Activated T-helper 2 cell treated with anti-CD3 and anti-CD28 coated beads, Interferon-gamma antibody, Interleukin-2, Interleukin-4, amounts not matched to agents 10 μg/mL and 5 μg/mL and 100 μg/mL, durations not matched to agents 14 hours and 24 hours and 36 hours (primary cell): ENCODE results near the gene TMCO4. TPM values are rescaled to one million over a fixed set of nuclear protein-coding genes. Genes with fewer than 3 reads are reported as not detected.
A peak's percentile ranks its signal among the peaks of the same experiment; 100 is the strongest.

Experiments used
- DNase-seq: peaks from one replicate; pipeline ENCODE4 v3.0.0; 2021; ENCODE audit warnings: low spot score
- H3K27ac Mint-ChIP-seq: one replicate; pipeline ENCODE4 v1.8.0; 2021; ENCODE audit warnings: mixed read lengths
- H3K27me3 Mint-ChIP-seq: one replicate; pipeline ENCODE4 v1.8.0; 2021; ENCODE audit warnings: low read depth, mixed read lengths
- H3K36me3 Mint-ChIP-seq: one replicate; pipeline ENCODE4 v1.8.0; 2021; ENCODE audit warnings: low read depth, mixed read lengths
- H3K4me1 Mint-ChIP-seq: one replicate; pipeline ENCODE4 v1.8.0; 2021; ENCODE audit warnings: low read depth, mixed read lengths
- H3K4me3 Mint-ChIP-seq: one replicate; pipeline ENCODE4 v1.8.0; 2021; ENCODE audit warnings: low read depth, mild to moderate bottlenecking, moderate library complexity, mixed read lengths
- H3K9me3 Mint-ChIP-seq: one replicate; pipeline ENCODE4 v1.8.0; 2021; ENCODE audit warnings: mixed read lengths
- intact Hi-C: fragments of 100-400 bp; cut with micrococcal nuclease; formaldehyde crosslinking; loops from one replicate; pipeline ENCODE4 v1.15.1; 2023
- total RNA-seq: library from RNA; stranded (reverse); gene quantifications from 2 replicates; pipeline ENCODE4 v1.2.3, GENCODE V29; 2022

Gene TMCO4
- total RNA-seq, 1 donor from 2014 or later, result 12.9 TPM

DNA sequence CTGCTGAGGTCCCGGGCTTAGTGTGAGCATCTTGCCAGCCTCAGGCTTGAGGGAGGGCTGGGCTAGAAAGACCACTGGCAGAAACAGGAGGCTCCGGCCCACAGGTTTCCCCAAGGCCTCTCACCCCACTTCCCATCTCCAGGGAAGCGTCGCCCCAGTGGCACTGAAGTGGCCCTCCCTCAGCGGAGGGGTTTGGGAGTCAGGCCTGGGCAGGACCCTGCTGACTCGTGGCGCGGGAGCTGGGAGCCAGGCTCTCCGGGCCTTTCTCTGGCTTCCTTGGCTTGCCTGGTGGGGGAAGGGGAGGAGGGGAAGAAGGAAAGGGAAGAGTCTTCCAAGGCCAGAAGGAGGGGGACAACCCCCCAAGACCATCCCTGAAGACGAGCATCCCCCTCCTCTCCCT is 142.2 kb downstream of the TMCO4 start:
- Mint-ChIP-seq H3K4me3 (no peak overlapping the region), H3K4me1 (peaks cover 10% of the 10 kb centered on the region), H3K9me3 (no peaks in the 10 kb centered on the region), H3K27me3 (no peaks in the 10 kb centered on the region), H3K27ac (no peak overlapping the region), H3K36me3 (peaks cover 4% of the 10 kb centered on the region)
- intact Hi-C loops, result no loop called here
- DNase-seq, result no peak

DNA sequence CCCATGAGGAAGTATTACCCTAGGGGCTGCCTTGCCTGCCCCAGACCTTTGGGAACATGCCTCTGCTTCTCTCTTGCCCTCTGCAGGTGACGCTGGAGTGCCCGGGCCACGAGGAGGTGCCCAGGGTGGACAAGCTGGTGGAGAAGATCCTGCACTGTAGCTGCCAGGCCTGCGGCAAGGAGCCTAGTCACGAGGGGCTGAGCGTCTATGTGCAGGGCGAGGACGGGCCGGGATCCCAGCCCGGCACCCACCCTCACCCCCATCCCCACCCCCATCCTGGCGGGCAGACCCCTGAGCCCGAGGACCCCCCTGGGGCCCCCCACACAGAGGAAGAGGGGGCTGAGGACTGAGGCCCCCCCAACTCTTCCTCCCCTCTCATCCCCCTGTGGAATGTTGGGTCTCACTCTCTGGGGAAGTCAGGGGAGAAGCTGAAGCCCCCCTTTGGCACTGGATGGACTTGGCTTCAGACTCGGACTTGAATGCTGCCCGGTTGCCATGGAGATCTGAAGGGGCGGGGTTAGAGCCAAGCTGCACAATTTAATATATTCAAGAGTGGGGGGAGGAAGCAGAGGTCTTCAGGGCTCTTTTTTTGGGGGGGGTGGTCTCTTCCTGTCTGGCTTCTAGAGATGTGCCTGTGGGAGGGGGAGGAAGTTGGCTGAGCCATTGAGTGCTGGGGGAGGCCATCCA is 142.8 kb downstream of the TMCO4 start:
- intact Hi-C loops, result no loop called here
- Mint-ChIP-seq H3K4me3 (no peak overlapping the region), H3K27me3 (no peaks in the 10 kb centered on the region), H3K36me3 (peaks cover 4% of the 10 kb centered on the region), H3K4me1 (peaks cover 10% of the 10 kb centered on the region), H3K27ac (no peak overlapping the region), H3K9me3 (no peaks in the 10 kb centered on the region)
- no peak for DNase-seq

DNA sequence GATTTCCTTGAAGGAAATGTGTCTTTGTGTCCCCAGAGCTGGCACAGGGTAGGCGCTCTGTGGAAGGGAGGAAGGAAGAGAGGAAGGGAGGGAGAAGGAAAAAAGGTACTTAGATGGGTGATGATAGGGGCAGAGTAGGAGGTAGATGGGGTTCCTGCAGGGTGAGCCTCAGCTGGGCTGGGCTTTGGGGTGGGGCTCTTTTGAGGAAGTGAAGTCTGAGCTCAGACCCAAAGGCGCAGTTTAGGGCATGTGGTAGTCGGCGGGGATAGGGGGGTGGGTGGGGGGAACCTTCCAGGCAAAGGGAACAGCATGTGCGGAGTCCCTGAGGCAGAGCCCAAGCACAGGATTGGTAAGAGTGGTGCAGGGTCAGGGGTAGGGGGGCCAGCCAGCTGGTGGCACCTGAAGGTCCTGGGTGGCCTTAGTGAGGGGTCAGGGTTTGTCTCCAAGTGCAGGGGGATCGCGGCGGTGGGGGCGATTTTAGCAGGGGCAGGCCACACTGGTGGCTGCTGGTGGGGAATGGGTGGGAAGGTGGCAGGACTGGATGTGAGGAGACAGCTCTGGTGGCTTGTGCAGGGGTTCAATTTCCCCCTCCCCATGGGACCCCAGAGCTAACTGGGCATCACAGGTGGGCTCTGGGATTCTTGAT is 143.5 kb downstream of the TMCO4 start:
- H3K4me1 Mint-ChIP-seq, result peaks cover 10% of the 10 kb centered on the region
- intact Hi-C loops, result no loop called here
- no peak overlapping the region for H3K4me3 Mint-ChIP-seq
- H3K9me3 Mint-ChIP-seq, result no peaks in the 10 kb centered on the region
- DNase-seq, result no peak
- H3K36me3 Mint-ChIP-seq, result peaks cover 4% of the 10 kb centered on the region
- no peaks in the 10 kb centered on the region for H3K27me3 Mint-ChIP-seq
- no peak overlapping the region for H3K27ac Mint-ChIP-seq

DNA sequence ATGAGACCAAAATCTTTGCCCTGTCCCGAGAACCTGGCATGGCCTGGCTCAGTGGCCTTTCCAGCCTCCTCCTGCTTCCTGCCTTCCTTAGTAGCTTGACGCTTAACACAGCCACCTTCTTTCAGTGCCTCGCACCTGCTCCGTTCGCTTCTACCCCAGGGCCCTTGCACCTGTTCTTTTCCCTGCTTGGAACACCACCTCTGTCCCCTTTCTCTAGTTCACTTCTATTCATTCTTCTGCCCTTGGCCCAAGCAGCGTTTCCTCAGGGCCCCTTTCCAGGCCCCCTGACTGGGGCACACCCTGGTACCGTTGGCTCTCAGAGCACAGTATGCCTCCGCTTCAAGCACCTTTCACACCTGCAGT is 144.0 kb downstream of the TMCO4 start:
- no peak overlapping the region for H3K27ac Mint-ChIP-seq
- intact Hi-C loops, result no loop called here
- peaks cover 10% of the 10 kb centered on the region for H3K4me1 Mint-ChIP-seq
- DNase-seq, result no peak
- H3K9me3 Mint-ChIP-seq, result no peaks in the 10 kb centered on the region
- H3K27me3 Mint-ChIP-seq, result no peaks in the 10 kb centered on the region
- H3K36me3 Mint-ChIP-seq, result peaks cover 4% of the 10 kb centered on the region
- no peak overlapping the region for H3K4me3 Mint-ChIP-seq

DNA sequence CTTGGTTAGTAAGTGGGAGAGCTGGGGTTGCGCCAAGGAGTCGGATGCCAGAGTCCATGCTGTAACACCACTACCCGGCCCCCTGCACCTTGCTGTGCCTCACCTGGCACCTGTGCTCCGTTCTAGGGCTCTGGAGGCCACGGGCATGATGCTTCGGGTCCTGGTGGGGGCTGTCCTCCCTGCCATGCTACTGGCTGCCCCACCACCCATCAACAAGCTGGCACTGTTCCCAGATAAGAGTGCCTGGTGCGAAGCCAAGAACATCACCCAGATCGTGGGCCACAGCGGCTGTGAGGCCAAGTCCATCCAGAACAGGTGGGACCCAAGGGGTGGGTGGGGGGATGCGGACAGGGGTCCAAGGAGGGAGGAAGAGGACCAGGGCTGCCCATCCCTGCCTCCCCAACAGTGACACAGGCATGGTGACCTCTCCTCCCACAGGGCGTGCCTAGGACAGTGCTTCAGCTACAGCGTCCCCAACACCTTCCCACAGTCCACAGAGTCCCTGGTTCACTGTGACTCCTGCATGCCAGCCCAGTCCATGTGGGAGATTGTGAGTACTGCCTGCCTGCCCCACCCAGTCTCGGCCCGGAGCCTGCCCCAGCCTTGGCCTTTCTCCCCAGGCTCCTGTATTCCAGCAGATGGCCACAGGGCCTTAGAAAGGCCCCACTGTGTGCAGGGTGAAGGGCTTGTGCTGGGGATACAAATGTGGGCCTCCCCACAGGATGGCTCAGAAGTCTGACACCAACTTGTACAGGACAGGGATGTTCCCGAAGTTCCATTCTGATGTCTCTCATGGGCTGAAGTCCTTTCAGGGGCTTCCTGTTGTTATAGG is 144.6 kb downstream of the TMCO4 start:
- no peak for DNase-seq
- Mint-ChIP-seq H3K4me1 (peaks cover 15% of the 10 kb centered on the region), H3K9me3 (no peaks in the 10 kb centered on the region), H3K27me3 (no peaks in the 10 kb centered on the region), H3K36me3 (peaks cover 4% of the 10 kb centered on the region), H3K4me3 (no peak overlapping the region), H3K27ac (no peak overlapping the region)
- intact Hi-C loops, result loop anchor here (5.0 kb wide), 3 partner anchors 168 to 403 kb away; partner anchors contain the start of genes CAPZB, EMC1 and MRTO4

DNA sequence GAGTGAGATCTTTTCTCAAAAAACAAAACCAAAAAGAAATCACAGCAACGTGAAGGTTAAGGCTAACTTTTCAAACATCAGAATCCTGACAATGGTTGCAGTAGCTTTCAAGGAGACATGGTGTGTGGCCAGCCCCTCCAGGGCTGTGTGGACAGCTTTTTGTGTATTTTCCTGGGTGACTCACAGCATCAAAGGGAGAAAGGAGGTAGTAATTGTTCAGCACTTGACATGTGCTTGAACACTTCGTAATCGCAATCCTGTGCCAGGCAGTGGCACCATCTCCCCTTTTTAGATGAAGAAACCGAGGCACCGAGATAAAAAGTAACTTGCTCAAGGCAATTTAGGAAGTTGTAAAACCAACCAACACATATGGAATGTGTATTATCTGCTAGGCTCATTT is 145.3 kb downstream of the TMCO4 start:
- intact Hi-C loops, result loop anchor here (5.0 kb wide), 3 partner anchors 167 to 402 kb away; partner anchors contain the start of genes CAPZB, EMC1 and MRTO4
- no peak overlapping the region for H3K27ac Mint-ChIP-seq
- H3K4me1 Mint-ChIP-seq, result peaks cover 11% of the 10 kb centered on the region
- H3K9me3 Mint-ChIP-seq, result no peaks in the 10 kb centered on the region
- H3K27me3 Mint-ChIP-seq, result no peaks in the 10 kb centered on the region
- no peak for DNase-seq
- no peak overlapping the region for H3K4me3 Mint-ChIP-seq
- peaks cover 4% of the 10 kb centered on the region for H3K36me3 Mint-ChIP-seq

DNA sequence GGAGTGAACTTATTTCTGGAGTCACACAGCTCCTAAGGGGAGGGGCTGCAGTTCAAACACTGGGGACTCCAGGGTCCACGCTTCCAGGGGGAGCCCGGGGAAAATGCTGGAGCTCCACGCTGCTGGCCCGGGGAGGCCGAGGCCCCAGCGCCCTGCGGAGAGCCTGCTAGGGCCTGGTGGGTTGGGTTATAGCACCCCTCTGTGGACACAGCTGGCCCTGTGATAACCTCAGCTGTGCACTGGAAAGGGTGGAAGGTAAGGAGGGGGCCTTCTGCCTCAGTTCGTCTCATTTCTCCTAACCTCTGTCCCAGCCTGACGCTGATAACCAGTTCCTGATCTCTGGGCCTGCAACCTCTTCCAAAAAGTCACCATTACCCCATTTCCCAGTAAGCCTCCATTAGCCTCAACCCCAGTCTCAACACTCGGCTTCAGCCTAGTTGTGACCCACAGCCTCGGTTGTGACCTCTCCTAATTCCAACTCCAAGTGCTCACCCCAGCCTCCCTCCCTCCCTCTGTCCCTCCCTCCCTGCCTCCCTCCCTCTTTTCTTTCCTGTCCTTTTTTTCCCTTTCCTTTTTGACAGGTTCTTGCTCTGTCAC is 148.5 kb downstream of the TMCO4 start:
- H3K4me3 Mint-ChIP-seq, result no peak overlapping the region
- H3K9me3 Mint-ChIP-seq, result no peaks in the 10 kb centered on the region
- H3K27ac Mint-ChIP-seq, result no peak overlapping the region
- H3K27me3 Mint-ChIP-seq, result no peaks in the 10 kb centered on the region
- DNase-seq, result peak; percentile 41
- peaks cover 25% of the 10 kb centered on the region for H3K4me1 Mint-ChIP-seq
- H3K36me3 Mint-ChIP-seq, result peaks cover 4% of the 10 kb centered on the region
- intact Hi-C loops, result loop anchor here (5.0 kb wide), 3 partner anchors 164 to 399 kb away; partner anchors contain the start of genes CAPZB, EMC1 and MRTO4

DNA sequence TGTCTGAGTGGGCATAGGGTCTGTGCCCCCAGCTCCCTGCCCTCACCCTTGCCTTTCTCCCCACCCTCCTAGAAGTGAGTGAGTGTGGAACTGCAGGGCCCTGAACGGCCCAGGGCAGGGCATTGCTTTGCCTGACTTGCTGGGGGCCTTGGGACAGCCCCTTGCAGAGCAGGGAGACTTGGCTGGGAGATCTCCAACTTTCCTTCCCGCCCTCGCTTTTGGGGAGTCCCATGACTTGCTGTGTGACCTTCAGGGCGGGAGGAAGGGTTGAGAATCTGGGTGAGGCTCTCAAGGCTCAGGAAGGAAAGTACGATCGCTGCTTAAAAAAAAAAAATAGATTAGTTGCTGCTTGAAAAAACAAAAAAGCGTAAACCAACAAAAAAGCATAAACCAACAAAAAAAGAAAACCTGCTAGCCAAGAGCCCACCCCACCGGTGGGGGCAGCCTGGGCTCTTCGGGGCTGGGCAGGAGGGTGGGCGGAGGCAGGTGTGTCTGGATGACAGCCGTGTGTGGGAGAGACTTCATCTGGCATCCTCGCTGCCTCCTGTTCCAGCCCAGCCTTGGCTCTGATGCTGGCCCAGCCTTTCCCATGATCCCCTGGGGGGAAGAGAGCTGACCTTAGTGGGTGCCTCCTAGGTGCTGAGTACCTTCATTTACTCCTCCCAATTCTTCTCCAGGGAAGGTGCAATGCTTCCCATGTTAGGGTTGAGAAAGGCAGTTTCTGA is 149.1 kb downstream of the TMCO4 start:
- no peaks in the 10 kb centered on the region for H3K9me3 Mint-ChIP-seq
- intact Hi-C loops, result loop anchor here (5.0 kb wide), 3 partner anchors 163 to 398 kb away; partner anchors contain the start of genes CAPZB, EMC1 and MRTO4

DNA sequence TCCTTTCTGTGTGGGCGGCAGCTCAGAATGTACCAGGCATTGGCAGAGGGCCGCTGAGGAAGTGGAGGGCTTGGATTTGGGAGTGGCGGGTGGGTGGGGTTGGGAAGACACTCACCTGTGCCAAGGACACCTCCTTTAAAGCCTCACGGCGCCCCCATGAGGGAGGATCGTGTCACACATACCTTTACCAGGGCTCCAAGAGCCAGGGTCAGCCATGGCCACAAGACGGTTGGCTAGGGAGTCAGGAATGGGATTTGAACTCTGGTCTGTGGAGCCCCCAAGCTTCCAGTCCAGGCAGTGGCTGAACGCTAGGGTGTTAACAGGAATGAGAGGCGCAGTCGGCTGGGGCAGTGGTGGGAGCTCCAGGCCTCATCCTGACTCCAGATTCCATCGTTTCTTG is 151.0 kb downstream of the TMCO4 start:
- H3K4me3 Mint-ChIP-seq, result no peak overlapping the region
- H3K27me3 Mint-ChIP-seq, result no peaks in the 10 kb centered on the region
- H3K27ac Mint-ChIP-seq, result no peak overlapping the region
- no peaks in the 10 kb centered on the region for H3K9me3 Mint-ChIP-seq
- intact Hi-C loops, result no loop called here
- peaks cover 29% of the 10 kb centered on the region for H3K4me1 Mint-ChIP-seq
- no peak for DNase-seq
- peaks cover 3% of the 10 kb centered on the region for H3K36me3 Mint-ChIP-seq

More for the DNA sequence above, 149.1 kb downstream of the TMCO4 start:
- DNase-seq, result no peak
- H3K27me3 Mint-ChIP-seq, result no peaks in the 10 kb centered on the region
- peaks cover 31% of the 10 kb centered on the region for H3K4me1 Mint-ChIP-seq
- H3K4me3 Mint-ChIP-seq, result no peak overlapping the region
- H3K27ac Mint-ChIP-seq, result no peak overlapping the region
- H3K36me3 Mint-ChIP-seq, result peaks cover 4% of the 10 kb centered on the region

DNA sequence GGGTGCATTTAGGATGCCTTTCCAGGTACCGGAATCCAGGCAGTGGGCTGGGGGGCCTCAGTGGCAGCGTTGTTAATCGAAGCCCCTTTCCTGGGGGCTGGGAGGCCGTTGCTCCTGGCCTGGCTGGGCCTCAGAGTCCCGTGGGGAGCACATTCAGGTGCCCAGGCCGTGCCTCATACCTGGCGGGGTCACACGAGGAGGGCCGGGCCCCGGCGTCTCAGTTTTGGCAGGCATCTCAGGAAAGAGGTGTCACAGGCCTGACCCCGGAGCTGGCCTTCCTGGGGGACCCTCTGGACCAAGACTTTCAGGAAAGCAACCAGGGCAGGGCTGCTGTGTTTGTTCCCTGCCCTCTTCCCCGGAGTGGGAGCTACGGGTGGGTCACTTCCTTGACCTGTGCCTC is 151.5 kb downstream of the TMCO4 start:
- Mint-ChIP-seq H3K9me3 (no peaks in the 10 kb centered on the region), H3K27ac (no peak overlapping the region), H3K36me3 (peaks cover 3% of the 10 kb centered on the region), H3K4me1 (peaks cover 29% of the 10 kb centered on the region), H3K27me3 (peaks cover 3% of the 10 kb centered on the region), H3K4me3 (no peak overlapping the region)
- intact Hi-C loops, result no loop called here
- no peak for DNase-seq

DNA sequence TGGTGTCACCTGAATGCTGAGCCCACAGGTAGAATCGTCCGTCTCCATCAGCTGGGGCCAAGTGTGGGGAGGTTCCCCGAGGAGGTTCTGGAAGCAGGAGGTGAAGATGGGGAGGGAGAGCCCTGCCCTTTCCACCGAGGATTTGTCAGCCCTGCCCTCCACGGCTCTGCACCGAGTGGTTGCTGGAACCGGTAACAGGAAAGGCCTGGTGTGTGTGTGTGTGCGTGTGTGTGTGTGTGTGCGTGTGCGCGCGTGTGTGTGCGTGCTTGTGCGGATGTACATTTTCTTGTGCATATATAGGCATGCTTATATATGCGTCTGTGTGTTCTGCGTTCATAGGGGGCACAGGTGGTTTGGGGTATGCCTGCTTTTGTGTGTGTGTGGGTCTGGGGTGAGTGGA is 152.1 kb downstream of the TMCO4 start:
- Mint-ChIP-seq H3K27ac (no peak overlapping the region), H3K4me3 (no peak overlapping the region), H3K27me3 (peaks cover 9% of the 10 kb centered on the region), H3K36me3 (peaks cover 3% of the 10 kb centered on the region), H3K9me3 (no peaks in the 10 kb centered on the region), H3K4me1 (peaks cover 32% of the 10 kb centered on the region)
- peak; percentile 33 for DNase-seq
- intact Hi-C loops, result no loop called here
